LHCN-M2 (cell line): ENCODE data around the gene C5orf47. TPM values are rescaled to one million over a fixed set of nuclear protein-coding genes. Genes with fewer than 3 reads are reported as not detected.

Experiments
- DNase-seq: peaks from one replicate; pipeline ENCODE4 v3.0.0-alpha.2; 2012; ENCODE audit warnings: low read depth
- total RNA-seq: library from RNA; depleted of rRNA; stranded (reverse); fragments of >200 nt; gene quantifications from 2 replicates; pipeline ENCODE4 v1.2.3, GENCODE V29; 2014; rRNA removed

Gene C5orf47
- total RNA-seq, 1 experiment from 2014 or later = not detected

DNA sequence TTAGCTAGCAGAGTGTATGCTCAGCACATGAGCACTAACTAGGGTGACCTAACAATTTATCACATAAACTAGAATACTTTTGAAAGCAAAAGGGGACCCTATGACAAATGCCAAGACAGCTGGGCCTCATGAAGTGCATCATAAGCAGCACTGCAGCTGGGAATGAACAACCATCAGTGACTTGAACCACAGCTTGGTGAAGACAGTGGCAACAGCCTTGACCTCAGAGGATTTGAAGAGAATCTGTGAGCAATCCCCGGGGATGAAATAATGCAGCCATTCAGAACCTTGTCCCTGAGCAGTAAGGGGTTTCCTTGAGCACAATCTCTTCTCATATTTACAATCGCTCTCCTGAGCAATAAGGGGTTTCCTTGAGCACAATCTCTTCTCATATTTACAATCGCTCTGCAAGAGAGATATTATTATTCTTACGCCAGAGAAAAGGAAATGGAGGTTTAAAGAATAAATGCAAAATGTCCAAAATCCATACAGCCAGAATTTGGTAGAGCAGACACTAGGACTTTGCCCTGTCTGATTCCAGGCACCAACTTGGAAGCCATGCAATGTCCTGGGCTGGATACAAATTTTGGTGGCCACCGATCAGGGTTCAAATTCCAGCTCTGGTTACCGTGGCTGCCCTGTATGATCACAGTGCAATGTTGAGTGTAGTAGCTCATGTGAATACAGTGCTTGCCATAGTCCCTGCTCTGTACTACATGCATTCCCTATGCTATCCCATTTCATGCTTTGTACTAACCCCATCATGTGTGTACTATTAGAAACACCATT is 55.7 kb downstream of the C5orf47 start:
- DNase-seq = no peak

DNA sequence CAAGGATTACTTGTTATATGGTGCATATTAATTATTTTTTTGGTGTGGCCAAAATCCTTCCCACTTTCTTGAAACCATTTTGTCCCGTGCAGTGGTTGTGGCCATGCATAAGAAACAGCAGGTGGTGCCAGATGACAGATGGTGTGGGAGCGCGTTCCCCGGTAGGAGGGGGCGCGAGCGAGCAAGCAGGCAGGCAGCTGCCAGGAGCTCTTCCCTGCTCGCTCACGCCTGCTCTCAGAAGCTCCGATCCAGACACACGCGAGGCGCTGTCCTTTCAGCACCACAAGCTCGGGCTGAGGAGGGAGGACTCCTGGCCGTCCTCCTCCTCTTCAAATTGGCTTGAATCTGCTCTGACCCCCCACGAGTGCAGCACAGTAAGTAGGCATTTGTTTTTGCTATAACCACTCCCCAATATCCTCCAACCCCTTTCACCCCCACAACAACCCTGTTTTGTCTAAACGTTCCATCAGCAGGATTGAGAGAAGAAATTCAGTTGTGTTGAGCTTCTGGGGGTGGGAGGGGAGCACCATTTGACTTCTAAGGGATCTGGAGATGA is 56.6 kb downstream of the C5orf47 start, which contains the start of gene NSG2:
Gene NSG2 (plus strand): TSS at position 237 of the 556 bp plus-strand sequence. CDS start 1,050 bp downstream, outside the sequence.
- DNase-seq = peak; percentile 70

DNA sequence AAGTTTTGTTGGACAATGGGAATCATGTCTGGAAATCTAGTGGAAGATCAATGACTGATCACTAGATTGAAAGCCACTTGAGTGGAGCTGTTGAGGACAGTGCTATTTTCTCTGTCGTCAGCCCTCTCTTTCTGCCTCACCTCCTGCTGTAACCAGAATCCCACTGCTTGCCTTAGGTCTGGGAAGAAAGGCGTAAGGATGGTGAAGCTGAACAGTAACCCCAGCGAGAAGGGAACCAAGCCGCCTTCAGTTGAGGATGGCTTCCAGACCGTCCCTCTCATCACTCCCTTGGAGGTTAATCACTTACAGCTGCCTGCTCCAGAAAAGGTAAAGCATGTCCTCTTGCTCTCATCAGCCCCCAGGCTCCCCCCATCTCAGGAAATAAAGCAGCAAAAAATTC is 57.6 kb downstream of the C5orf47 start:
- no peak for DNase-seq

DNA sequence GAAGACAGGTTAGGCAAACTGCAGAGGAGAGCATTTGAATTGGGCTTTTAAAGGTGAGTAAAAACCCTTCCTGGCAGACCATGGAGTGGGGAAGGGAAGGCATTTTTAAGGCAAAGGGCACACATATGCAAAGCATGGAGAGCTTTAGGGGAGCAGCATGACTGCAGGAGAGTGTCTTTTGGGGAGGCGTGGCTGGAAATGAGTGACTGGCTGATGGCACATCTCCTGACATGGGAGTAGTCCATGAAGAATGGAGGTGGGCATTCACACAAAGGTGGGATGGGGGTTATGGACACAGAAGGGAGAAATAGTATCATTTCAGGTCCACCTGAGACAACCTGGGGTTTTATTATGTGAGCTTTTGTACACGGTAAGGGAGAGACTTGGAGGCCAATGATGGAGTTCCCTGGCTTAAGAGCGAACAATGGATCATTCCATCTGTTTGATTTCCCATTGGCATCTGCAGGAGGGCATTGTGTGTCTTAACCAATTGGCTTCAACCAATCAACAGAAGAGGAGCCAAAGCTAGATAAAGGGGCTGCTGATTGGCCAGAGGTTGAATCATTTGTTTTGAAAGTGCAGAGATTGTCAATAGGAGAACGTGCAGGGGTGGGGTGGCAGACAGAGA is 58.6 kb downstream of the C5orf47 start:
- DNase-seq = no peak

DNA sequence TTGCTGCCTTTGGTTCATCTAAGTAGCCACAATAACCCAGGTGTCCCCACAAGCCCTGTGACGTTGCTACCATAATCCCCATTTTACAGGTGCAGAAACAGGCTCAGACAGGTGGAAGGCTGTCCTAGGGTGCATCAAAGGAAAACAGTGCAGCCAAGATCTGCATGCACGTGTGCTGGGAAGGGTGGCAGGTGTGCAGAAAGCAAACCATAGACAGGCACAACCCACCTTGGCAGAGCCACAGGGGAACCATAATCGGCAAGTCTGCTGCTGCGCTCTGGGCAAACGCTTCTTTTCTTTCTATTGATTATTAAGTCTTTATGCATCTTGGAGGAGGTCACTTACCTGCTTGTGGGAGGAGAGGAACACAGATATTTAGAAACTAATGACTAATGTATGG is 63.7 kb downstream of the C5orf47 start:
- no peak for DNase-seq

DNA sequence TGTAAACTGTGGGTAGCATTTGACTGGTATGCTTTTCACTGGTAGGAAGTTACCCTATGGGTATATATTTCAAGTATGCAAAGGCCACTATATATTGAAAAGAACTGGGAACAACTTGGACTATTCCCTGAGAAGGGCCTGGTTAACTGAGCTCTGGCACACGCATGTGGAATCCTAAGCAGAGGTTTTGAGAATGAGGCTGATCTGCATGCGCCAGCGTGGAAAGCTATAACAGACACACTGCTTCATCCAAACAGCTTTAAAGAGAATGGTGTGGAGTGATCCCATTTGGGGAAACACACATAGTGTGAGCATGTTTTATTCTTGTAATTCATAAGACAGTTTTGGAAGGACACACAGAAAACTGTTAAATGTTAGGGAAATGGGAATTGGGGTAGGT is 64.9 kb downstream of the C5orf47 start:
- DNase-seq = no peak

Other genes with a start within 250 kb of the C5orf47 start
- gene CPEB4, start 100.8 kb upstream of the C5orf47 start, total RNA-seq = 14.0 and 16.2 TPM in 2 replicates
- 0.90 TPM in 1 of 2 replicates, not detected in the other for gene NSG2, start 56.5 kb downstream of the C5orf47 start, total RNA-seq